HS-27A (cell line): ENCODE results near the gene HIC1.

Experiments
- DNase-seq: peaks from one replicate; pipeline ENCODE4 v3.0.0-alpha.2; 2012; ENCODE audit warnings: low read depth, missing footprints

HIC1 gene

DNA sequence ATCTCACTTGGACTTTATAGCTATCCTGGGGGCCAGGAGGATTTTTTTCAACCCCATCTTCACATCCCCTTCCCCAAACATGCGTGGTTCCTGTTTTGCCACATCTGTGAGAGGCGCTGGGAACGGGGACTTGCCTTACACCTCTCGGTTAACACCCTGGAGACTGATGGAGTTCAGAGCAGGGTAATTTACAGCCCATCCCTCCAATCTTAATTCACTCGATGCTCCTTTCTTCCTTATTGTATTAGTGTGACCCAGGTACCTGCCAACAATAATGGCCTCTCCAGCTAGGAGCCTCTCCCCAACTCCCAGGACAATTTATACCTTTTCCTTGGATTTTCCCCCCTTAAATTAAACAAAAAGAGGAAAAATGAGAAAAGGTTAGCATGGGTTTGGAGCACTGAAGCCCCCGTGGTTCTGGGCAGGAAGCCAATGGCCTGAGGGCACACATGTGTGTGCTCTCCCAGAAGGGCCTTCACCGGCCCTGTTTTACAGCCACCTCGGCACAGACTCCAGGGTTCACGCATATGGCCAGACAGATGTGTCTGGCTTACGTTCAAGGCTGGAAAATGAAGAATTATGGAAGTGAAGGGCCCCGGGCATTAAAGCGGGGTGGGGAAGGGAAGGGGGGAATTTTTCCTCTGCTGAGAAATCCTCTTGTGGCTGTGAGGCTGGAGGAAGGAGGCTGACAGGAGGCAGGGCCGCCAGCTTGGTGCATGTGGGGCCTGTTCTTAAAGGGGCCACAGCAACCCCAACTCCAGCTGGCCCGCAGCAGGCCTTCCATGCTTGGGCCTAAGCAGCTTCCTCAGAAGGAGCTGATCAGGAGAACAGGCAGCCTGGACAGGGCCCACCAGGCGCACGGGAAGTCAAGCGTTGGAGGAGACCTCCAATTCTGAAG is 21.4 kb downstream of the HIC1 start:
- no peak for DNase-seq

DNA sequence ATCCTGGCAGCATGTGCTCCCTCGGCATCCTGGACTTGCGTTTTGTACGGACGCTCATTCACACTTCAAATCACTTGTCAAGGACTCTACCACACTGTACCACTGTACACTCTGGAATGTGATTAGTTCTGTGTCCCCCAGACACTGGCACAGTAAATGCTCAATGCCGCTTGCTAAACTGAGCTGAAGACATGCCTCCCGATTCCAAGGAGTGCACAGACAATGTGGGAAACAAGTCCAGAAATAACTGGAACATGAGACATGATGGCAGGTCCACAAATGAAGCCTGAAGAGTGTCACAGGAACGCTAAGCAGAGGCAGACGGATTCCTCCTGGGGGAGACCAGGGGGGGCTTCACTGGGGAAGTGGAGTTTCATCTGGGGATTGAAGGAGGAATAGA is 22.1 kb downstream of the HIC1 start:
- DNase-seq, result no peak

DNA sequence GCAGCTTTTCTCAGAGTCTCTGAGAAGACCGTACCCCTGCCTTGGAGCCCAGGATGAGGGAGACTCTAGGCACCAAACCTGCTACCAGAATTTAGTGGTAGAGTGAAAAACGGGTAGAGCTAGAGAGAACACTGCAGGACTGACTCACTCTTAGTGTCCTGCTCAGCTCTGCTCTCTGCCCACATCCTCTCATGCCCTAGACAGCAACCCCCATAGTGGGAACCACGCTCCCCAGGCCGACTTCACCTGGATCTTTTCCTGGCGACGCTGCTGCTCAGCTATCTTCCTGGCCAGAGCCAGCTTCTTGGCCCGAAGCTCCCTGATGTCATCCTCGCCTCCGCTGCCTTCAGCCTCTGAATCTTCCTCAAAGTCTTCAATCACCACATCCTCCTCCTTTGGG is 26.7 kb downstream of the HIC1 start:
- DNase-seq, result no peak

DNA sequence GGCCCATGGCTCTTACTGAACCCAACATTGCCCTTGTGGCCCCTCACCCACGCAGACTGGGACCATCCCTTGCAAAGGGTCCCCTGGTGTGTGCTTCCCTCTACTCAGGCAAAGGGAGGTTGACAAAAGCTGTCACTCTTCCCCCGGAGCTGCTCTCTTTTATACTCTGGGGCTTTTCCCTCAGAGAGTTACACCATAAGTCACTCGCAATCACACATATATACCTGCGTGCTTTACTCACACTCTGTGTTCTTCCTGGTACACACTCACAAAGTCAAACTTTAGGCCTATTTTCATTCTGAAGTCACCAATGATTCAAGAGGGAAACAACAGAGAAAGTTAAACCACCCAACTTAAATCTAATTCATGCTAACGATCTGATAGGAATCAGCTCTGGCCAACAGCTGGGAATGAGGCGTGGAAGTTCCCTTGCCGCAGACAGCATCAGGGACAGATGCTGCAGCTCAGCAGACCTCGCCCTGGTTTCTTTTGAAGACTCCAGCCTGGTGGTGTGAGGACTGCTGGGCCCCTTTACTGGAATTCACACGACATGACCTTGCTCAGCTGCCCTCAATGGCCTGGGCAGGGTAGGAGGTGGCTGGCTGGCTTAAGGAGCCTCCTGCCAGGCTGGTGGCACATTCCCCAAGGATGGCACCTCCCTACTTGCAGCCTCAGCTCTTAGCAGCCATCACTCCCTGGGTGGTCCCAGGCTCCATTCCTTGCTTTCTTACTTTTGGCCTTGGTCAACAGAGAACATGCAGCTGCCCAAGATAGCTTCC is 27.3 kb downstream of the HIC1 start:
- DNase-seq, result no peak

DNA sequence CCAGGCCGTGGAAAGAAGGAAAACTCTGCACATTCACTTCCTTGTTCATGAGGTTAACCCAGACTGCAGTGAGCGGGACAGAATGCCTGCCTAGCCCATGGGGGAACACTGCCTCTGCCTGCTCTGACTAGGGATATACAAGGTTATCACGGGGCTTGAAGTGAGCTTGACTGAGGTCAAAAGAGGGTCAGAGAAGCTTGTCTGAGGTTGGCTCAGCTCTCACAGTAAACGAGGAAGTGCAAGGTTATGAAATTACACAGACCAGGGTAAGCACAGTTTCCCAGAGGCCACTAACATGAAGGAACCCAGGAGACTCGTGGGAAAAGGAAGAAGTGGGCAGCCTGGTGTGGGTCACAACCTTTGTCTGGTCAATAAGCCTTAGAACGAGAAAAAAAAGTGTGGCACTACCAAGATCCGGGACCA is 28.7 kb downstream of the HIC1 start:
- DNase-seq, result no peak

DNA sequence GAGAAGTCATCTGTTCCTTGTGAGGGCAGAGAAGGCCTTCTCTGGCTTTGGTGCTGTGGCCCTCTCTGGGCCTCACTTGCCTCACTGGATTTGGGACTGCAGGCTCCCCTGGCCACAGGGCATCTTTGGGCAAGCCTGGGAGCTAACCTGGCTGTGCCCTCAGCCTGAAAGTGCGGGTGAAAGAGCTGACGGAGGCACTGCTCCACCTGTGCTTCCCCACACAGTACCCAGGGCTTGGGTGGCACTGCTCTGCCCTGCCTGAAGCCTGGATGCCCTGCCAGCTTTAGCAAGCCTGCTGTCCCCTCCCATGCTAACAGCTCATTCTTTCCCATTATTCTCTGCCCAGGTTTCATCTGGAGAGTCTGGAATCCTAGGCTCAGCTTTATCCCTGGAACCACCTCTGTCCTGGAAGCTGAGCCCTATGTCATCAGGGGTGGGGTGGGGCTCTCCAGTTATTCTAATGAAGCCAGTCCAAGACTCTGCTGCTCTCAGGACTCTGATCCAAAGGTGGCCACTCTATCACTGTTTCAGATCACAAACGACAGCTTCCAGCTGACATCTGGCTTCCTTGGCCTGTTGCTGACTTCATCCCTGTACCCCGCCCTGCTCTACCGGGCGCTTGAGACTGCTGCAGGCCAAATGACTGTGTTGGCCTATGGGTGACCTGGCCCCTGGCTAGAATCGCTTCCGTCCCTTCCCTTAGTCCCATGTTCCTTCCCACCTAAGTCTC is 29.3 kb downstream of the HIC1 start:
- DNase-seq, result no peak

DNA sequence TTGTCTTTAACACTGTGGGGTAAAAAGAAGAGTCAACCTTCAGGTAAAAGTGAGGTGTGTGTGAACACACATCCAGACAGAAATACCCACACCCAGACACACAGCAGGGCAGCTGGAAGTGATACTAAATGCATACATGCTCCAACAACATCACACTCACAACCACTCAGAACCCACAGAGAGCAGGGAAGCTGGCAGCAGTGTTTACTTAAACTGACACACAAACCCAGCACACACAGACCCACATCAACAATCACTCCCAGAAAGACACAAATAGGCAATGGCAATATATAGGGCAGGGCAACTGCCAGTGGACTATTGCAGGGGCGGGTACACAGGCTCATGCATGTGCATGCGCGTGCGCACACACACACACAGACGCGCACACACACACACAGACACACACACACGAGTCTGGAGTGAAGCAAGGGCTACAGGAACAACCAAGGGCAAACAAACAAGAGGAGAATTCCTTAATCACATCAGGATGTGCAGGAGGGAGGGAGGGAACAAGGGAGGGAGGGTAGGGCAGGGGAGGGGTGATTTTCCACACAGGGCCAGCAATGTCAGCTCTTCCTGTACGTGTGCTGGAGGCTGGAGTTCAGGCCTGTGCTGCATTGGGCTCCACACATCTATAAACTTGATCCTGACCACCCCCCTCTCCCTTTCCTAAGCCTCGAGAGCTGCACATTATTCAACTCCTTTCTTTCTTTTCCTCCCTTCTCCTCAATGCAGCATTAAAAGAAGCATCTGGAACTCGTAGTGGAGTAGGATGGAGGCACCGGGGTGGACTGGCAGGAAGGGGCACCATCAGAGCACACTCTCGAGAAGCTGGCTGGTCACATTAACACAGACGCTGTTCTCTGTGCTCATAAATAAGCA is 30.1 kb downstream of the HIC1 start:
- no peak for DNase-seq

DNA sequence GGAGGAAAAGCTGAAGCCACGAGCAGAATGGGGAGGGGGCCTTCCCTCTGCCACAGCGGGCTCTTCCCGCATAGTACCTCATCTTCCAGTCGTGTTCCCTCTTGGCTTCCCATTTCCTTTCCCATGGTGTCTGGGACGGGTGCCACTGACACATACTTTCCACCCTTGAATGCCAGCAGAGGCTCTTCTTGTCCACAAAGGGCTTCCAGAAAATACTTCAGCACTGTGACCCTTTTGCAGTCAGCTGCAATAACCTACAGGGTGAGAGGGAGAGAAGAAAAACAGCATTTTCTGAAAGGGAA is 30.7 kb downstream of the HIC1 start:
- DNase-seq, result no peak

DNA sequence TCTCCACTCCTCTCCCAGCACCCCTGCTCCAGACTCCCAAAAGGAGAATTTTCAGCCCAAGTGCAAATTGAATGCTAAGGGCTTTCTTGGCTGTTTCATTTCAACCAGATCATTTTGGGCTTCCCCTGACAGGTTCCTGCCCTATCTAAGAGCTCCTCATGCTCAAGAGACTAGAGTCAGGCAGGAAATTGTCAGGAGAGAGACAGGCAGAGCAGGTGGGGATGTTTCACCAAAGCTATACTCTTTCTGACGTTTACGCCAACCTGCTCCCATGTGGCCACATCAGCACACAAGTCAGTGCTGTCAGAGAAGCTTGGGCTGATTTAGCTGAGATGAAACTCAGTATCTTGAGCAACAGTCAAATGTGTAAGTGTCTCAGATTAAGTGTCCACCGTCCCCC is 31.4 kb downstream of the HIC1 start:
- DNase-seq, result no peak

DNA sequence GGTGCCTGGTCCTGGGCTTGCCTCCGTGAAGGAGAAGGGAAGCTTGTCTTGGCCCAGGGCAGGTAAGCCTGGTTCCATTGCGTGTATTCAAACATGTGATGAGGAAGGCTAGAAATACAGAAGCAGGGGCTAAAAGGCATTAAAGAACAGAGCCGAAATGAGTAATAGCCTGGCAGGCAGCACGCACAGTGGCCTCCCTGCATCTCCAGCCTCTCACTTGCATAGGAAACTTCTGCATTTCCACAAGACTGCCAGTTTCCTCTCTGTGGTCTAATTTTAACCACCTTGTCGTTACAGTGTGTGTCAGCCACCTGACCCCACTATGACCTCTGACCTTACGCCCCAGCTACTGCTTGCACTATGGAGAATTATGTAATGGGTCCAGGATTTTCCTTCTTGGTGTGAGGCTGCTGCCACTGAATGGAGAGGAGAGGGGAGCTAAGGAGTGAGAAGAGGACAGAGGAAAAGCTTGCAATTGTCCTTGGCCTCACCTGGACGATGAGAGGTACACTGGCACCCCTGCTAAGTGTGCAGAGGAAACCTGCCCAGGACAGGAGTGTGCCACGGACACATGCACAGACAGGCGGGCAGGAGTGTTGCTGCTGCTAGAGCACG is 32.8 kb downstream of the HIC1 start:
- DNase-seq, result no peak

DNA sequence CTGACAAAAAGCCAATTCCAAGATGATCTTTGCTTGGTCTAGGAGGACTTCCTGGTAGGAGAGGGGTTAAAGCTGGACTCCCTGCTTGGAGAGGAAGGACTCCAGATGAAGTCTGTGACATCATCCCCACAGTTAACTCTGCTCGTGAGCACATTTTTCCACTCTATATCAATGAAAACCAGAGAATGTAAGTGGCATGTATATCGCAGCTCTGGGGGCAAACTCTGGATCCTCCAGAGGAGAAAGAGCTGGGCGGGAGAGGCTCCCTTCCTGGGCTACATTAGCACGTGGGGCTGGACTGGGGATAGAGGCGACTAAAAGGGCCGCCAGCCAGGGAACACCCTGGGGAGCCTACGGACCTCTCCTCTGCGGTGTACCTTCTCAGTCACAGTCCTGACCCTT is 34.1 kb downstream of the HIC1 start:
- no peak for DNase-seq

DNA sequence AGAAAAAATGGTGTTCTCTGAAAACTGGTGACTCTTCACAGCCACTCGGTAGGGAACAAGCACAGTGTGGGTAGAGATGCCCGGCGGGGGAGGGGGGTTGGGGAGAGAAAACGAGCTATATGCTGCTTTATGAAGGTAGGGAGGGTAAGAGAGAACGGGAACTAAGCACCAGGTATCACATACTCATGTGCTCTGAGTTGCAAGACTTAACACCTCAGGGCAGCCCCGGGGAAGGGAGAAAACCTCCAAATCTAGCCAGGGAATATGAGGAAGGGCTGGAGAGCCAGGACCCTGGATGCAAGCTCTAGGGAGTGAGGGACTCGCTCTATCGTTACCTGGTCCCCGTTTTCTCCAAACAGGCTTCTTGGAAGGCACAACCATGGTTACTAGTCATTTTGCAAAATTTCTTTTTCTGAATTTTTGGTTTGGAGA is 35.3 kb downstream of the HIC1 start:
- DNase-seq, result no peak

DNA sequence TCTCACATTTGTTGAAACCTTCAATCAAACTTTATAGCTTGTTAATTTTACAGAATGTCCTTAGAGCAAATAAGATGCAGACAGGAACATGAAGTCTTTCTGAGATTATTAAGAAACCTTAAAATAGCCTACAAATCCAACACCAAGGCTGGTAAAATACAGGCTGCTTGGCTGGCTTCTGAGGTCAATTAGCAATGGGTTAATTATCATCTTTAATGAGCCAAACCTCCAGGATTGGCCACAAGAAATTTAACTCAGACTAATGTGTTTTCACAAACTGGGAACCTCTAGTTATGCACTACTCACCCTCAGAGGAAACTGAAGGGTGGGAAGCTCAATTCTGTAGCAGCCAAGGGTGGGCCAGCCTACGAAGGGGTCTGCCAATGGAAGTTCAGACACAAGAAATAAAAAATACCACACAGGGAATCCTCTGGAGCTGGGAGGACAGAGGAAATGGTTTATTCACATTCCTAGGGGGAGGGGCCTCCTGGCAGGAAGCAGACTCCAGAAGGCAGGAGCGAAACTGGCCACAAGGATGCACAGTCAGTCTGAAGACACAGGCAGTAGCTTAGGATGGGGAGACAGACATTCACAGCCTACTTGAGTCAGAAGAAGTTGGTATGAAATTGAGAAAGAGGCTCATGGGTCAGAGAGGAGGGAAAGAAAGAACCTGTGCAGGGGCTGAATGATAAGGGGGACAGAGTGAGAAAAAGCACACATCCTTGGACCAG is 36.1 kb downstream of the HIC1 start:
- DNase-seq, result peak; percentile 11

DNA sequence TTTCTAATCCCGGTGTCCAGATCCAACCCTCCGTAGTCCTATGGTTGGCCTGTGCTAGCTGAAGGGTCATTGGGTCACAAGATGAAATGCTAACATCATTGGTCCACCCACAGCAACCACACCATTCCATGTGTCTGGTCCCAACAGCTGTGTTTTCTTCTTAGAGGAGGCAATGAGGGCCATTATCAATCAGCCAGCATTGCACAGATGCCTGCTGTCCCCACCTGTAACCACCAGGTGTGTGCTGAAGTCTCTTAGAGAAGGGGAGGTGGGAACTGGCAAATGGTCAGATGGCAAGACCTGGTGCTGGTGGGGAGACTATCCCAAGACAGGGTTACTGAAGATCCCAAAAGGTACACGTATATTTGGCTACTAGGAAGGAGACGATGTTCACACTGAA is 37.4 kb downstream of the HIC1 start:
- no peak for DNase-seq

DNA sequence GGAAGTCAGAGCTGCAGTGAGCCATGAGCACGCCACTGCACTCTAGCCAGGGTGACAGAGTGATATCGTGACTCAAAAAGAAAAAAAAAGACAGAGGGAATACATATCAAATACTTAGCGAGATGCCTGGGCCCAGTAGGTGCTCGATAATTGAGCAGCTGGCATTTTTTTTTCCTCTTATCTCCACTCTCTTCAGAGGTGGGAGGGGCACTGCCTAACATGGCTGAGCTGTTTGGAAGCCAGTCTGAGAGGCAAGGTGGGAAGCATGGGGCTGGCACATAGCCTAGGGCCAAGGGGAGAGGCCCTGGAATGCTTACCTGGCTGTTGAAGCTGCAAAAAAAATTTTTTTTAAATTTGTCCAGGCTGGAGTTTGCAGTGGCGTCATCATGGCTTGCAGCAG is 38.4 kb downstream of the HIC1 start:
- no peak for DNase-seq

DNA sequence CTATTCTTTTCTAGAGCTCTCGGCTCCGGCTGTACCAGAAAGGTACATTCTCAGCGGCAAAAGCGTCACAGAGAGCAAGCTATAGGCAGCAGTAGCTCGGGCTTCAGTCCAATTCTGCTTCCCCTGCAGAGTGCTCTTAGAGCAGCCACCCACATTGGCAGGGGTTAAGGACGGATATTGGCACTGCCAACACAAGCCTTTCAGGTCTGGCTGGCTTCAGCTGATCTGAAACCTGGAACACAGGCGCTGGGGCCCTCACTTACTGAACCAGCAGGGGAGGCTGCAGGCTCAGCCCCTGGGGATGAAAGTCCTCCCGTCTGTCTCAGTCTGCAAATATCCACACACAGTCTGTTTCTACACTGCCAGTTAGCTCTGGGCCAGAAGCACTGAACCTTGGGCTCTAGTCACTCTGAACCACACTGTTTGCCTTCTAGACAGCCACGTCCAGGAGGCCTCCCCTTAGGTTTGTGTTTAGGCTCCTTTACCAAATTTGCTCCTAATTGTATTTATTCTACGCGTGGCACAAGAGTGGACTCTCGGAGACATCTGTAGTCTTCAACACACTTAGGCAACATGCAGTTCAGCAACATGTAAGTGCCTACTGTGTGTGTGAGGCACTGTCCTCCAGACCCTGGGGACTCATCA is 40.1 kb downstream of the HIC1 start:
- no peak for DNase-seq

DNA sequence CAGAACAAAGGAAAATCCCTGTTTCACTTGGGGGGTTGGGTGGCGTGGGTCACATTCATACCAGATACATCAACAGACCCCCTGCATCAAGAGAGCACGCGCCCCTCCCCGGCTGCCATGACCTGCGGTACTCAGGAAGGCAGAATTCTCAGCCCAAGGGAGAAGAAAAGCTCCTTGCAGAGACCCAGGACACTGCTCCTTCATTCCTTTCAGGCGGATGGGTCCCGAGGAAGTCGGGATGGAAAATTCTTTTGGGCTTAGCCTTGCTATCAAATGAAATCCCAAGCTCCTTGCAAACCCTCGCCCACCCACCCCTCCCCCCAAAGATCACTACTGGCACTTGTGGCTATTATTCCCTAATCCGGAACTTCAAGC is 40.6 kb downstream of the HIC1 start:
- DNase-seq, result no peak

DNA sequence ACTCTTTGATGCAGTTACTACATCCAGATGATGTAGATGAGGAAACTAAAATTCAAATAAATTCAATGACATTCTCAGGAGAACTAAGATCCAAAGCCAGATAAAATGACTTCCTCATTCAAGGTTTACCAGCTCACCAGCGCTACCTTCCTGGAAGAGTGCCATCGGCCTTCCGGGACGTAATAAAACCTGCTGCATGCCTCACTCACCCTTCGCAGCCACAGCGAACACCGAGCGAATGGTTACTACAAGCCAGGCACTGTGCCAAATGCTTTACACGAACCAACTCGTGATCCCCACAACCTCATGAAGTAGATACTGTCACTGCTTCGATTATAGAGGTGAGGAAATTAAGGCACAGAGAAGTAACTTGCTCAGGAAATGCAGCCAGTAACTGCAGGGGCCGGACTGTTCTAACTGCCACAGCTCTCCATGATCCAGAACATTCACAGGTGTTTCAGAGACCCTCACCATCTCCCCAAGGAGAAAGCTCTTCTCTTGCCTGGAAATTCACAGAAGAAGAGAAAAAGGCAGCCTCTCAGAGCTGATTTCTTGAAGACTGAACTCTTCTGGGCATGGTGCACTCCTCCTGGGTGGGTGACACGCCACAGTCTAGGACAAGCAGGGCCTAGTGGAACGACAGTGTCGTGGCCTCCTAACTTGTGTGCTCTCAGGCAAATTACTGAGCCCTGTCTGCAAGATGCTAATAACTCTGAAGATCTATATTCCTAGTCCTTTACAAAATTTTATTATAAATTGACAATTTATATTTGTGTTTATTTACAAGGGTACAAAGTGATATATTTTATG is 46.8 kb downstream of the HIC1 start:
- DNase-seq, result no peak
